Measurements from ENCODE around the gene MPHOSPH8.

MPHOSPH8 gene

DNA sequence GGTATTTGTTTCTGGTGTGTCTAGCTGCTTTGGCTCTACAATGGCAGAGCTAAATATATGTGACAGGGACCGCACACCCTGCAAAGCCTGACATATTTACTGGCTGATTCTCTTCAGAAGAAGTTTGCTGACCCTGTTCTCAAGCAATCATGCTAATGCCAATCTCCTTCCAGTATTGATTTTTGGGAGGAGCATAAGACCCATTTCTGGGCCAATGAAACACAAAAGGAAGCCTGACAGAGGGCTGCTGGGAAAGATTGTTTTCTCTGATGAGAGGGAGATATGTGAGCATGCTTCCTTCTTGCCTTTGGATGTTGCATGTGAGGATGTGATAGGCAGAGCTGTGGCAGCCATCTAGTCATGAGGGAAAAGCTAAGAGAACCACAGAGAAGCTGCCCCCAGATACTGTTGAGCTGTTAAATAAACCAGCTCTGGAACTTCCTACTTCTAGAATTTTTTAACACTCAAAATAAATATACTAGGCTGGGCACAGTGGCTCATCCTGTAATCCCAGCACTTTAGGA lies 40.7 kb upstream of the MPHOSPH8 start:
- no peak overlapping the region for H3K27ac ChIP-seq
- TF ChIP-seq ZFX (IDR thresholded peaks at IDR 0.05): no peak
- TF ChIP-seq, protein P1, sequence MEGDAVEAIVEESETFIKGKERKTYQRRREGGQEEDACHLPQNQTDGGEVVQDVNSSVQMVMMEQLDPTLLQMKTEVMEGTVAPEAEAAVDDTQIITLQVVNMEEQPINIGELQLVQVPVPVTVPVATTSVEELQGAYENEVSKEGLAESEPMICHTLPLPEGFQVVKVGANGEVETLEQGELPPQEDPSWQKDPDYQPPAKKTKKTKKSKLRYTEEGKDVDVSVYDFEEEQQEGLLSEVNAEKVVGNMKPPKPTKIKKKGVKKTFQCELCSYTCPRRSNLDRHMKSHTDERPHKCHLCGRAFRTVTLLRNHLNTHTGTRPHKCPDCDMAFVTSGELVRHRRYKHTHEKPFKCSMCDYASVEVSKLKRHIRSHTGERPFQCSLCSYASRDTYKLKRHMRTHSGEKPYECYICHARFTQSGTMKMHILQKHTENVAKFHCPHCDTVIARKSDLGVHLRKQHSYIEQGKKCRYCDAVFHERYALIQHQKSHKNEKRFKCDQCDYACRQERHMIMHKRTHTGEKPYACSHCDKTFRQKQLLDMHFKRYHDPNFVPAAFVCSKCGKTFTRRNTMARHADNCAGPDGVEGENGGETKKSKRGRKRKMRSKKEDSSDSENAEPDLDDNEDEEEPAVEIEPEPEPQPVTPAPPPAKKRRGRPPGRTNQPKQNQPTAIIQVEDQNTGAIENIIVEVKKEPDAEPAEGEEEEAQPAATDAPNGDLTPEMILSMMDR (conservative IDR thresholded peaks at IDR 0.05): no peak

DNA sequence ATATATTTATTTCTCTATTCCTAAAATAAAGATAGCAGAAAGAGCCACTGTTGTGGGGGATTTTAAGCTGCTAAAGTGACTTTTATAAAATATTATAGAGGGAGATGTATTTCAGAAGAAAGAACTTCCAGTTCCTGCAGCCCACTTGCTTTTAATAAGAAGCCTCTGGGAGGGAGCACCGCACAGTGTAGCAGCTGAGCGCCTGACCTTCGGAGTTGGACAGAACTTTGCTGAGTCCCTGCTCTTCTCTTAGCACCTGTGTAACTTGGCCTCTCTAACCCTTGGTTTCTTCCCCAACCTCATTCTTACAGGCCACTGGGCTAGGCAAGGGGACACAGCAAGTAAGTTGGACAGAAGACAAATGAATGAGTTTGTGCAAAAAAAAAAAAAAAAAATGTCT lies 37.4 kb upstream of the MPHOSPH8 start:
- no peak overlapping the region for H3K27ac ChIP-seq
- TF ChIP-seq, protein P1 (conservative IDR thresholded peaks at IDR 0.05): no peak
- TF ChIP-seq ZFX (IDR thresholded peaks at IDR 0.05): no peak

DNA sequence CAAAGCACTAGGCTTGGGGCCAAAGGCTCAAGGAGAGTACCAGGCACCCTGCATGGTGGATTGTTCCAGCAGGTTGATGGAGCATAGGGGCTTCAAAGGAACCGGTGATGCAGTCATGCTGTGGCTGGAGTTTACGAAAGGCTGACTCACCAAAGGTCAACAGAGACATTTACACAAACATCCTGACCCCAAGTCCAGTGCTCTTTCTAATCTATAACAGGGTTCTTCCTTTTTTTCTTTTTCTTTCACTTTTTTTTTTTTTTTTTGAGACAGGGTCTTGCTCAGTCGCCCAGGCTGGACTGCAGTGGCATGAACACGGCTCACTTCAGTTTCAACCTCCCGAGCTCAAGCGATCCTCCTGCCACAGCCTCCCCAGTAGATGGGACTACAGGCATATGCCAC lies 36.5 kb upstream of the MPHOSPH8 start:
- no peak overlapping the region for H3K27ac ChIP-seq
- TF ChIP-seq ZFX (IDR thresholded peaks at IDR 0.05): no peak
- TF ChIP-seq, protein P1 (conservative IDR thresholded peaks at IDR 0.05): no peak

DNA sequence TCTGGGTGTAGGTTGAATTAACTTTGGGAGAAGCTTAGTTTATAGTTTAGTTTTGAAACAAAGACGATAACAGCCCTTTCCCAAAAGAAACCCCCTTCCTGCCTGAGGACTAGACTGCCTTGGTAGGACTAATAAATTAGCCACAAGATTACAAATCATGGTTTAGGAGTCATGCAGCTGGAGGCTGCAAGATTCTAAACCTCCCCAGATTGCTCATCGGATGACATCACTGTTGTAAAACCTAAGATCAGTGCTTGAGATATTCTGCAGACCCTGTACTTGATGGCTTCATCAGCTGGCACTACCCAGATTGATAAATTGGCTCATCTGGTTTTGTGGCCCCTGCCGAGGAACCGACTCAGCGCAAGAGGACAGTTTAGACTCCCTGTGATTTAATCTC lies 35.9 kb upstream of the MPHOSPH8 start:
- H3K27ac ChIP-seq: no peak overlapping the region
- no peak for TF ChIP-seq ZFX (IDR thresholded peaks at IDR 0.05)
- TF ChIP-seq, protein P1 (conservative IDR thresholded peaks at IDR 0.05): no peak

DNA sequence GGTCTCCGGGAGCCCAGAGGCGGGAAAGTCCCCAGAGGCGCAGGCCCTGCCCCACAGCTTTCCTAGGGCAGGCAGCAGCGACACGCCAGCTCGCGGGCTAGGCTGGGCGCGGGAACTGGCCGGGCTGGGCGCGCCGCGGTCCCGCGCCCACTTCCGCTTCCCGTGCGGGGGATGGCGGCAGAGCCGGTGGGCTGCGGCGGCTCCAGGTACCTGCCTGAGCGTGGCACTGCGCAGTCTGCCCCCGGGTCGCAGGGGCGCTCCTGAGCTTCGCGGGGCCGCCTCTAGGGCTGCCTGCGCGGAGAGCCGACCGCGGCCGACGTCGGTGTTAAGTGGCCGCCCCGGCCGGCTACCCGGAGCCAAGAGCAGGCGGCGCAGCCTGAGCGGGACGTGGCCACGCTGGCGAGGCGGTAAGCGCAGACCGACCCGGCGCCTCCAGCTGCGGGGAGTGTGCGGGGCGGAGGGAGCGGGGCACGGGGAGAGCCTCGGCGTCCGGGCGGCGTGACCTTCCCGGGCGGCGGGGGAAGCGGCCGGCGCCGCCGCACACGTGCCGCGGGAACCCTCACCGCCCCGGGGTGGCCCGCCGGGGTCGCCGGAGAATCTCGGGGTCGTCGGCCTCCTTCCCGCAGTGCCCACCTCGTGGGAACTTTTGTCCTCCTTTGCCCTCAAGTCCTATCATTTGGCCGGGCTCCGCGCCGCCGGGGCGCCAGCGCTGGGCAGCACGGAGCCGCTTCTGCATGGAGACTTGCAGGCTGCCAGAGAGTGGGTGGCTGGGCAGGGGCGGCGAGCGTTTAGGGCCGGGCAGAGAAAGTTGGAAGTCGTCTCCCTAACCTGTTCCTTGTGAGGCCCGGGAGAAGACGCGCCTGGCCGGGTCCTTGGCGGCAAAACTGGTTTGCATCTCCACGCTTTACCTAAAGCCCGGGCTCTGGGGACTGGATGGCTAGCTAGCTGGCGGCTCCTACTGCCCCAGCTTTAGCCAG lies 31.4 kb upstream of the MPHOSPH8 start:
- H3K27ac ChIP-seq: peak overlapping the region; percentile 28

DNA sequence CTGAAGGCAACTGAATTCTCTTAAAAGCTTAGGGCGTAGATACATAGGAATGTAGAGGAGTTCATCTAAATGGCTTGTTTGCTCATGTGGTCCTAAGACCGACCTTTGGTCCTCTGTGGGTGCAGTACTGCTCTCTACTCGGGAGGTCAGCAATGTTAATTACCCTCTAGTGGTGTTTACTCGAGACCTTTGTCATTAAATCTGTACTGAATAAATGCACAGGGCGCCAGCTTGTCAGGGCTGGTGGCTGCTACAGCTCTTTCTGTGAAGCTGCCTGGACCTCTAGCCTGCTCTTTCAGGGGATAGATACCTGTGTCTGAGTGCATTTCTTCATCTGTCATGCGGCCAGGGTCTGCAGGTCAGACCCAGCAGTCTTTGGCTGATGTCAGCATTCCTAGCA lies 29.2 kb upstream of the MPHOSPH8 start:
- TF ChIP-seq ZFX (IDR thresholded peaks at IDR 0.05): no peak
- TF ChIP-seq, protein P1 (conservative IDR thresholded peaks at IDR 0.05): no peak
- H3K27ac ChIP-seq: no peak overlapping the region

More for the DNA sequence above, 31.4 kb upstream of the MPHOSPH8 start:
- TF ChIP-seq, protein P1 (conservative IDR thresholded peaks at IDR 0.05): no peak; the same call in none of the 2 replicates
- peak; percentile 23; the same call in 1 of the 2 replicates for TF ChIP-seq ZFX (IDR thresholded peaks at IDR 0.05)
